GM18498 (cell line): ENCODE measurements around the gene FAM168A.

ENCODE experiments used
- ATAC-seq: cut with Tn5 transposase; IDR thresholded peaks from one replicate; pipeline ENCODE4 v1.9.1; 2021; ENCODE audit warnings: mild to moderate bottlenecking, moderate library complexity; ENCODE audit not compliant: unreplicated experiment

FAM168A gene

GRCh38 chr11:73376803-73377629, 220.9 kb downstream of the FAM168A start:
- peak; percentile 16 for ATAC-seq

GRCh38 chr11:73376160-73376802, 221.6 kb downstream of the FAM168A start, which contains the start of gene RELT:
Gene RELT, plus strand, starts transcription at chr11:73376399. Its CDS starts 12,738 bp downstream, at chr11:73389137.
- ATAC-seq, result peak; percentile 79

GRCh38 chr11:73375830-73376159, 222.1 kb downstream of the FAM168A start:
- no peak for ATAC-seq

- no peak for ATAC-seq
These were observed 223.8 kb downstream of the FAM168A start for GRCh38 chr11:73374151-73374550.

GRCh38 chr11:73372375-73372993, 225.4 kb downstream of the FAM168A start:
- ATAC-seq, result no peak

GRCh38 chr11:73367482-73368024, 230.4 kb downstream of the FAM168A start:
- ATAC-seq, result no peak

GRCh38 chr11:73366953-73367352, 231.0 kb downstream of the FAM168A start:
- ATAC-seq, result no peak

- ATAC-seq, result no peak
These were observed 231.7 kb downstream of the FAM168A start for GRCh38 chr11:73366265-73366610.

- no peak for ATAC-seq
These were observed 232.3 kb downstream of the FAM168A start for GRCh38 chr11:73365352-73366264.

GRCh38 chr11:73363147-73363546, 234.8 kb downstream of the FAM168A start:
- no peak for ATAC-seq

GRCh38 chr11:73361953-73362776, 235.7 kb downstream of the FAM168A start:
- no peak for ATAC-seq

GRCh38 chr11:73360743-73361369, 237.1 kb downstream of the FAM168A start:
- ATAC-seq, result no peak

- ATAC-seq, result no peak
These were observed 237.8 kb downstream of the FAM168A start for GRCh38 chr11:73359930-73360742.

- no peak for ATAC-seq
These were observed 238.6 kb downstream of the FAM168A start for GRCh38 chr11:73359341-73359740.

- ATAC-seq, result no peak
These were observed 239.8 kb downstream of the FAM168A start for GRCh38 chr11:73358071-73358470.

GRCh38 chr11:73356979-73357860, 240.7 kb downstream of the FAM168A start:
- no peak for ATAC-seq

- no peak for ATAC-seq
These were observed 242.8 kb downstream of the FAM168A start for GRCh38 chr11:73355109-73355508.

GRCh38 chr11:73353422-73353821, 244.5 kb downstream of the FAM168A start:
- no peak for ATAC-seq
